Gastroesophageal sphincter (tissue), 4 donors: ENCODE data around the gene KIF2C. TPM values are rescaled to one million over a fixed set of nuclear protein-coding genes. Genes with fewer than 3 reads are reported as not detected.
"Not testable (repeated sequence)": the region's sequence is repeated elsewhere in the genome, so short reads cannot be mapped to it uniquely, and the experiment has no call there.

Experiments
- ATAC-seq: fragments of 150-250 bp; one replicate; pipeline ENCODE4 v1.9.1; 2016; ENCODE audit warnings: mild to moderate bottlenecking, moderate library complexity
- H3K27ac ChIP-seq, 4 donors: fragments of 200-600 bp; sonication (generic) in 3 of 4; 1 replicate in 3 of 4; 2 replicates in 1 of 4; pipeline ENCODE4 v1.5.1; 2016 to 2019
- H3K27me3 ChIP-seq: fragments of 200-600 bp; sonication (generic); one replicate; pipeline ENCODE4 v1.5.1; 2019
- H3K36me3 ChIP-seq, 2 donors: fragments of 200-600 bp; sonication (generic); one replicate each; pipeline ENCODE4 v1.5.1; 2019; ENCODE audit warnings: control low read depth in 1 of 2
- H3K4me1 ChIP-seq, 3 donors: fragments of 200-600 bp; sonication (generic); 1 replicate in 2 of 3; 2 replicates in 1 of 3; pipeline ENCODE4 v1.5.1; 2016 to 2019; ENCODE audit warnings: control low read depth in 2 of 3
- H3K4me3 ChIP-seq, 2 donors: fragments of 200-600 bp; sonication (generic); one replicate each; pipeline ENCODE4 v1.5.1; 2019; ENCODE audit warnings: mild to moderate bottlenecking in 1 of 2, moderate library complexity in 1 of 2
- H3K9me3 ChIP-seq, 3 donors: fragments of 200-600 bp; sonication (generic); one replicate each; pipeline ENCODE4 v1.5.1; 2017 to 2019; ENCODE audit warnings: control low read depth in 2 of 3
- CTCF ChIP-seq, 4 experiments: fragments of 200-600 bp in 2 of 4; fragments of 450-650 bp in 2 of 4; sonication (generic) in 1 of 4; IDR thresholded peaks; one replicate each; pipeline ENCODE4 v1.5.1; 2017 to 2019; ENCODE audit warnings: antibody characterized with exemption in 4 of 4, mild to moderate bottlenecking in 2 of 4, moderate library complexity in 2 of 4
- EP300 ChIP-seq: sonication (generic); formaldehyde crosslinking; IDR thresholded peaks from one replicate; pipeline ENCODE4 v1.6.1; 2017; ENCODE audit warnings: antibody characterized with exemption, mild to moderate bottlenecking
- POLR2A ChIP-seq, 2 donors: fragments of 450-650 bp; IDR thresholded peaks; one replicate each; pipeline ENCODE4 v1.6.1; 2017; ENCODE audit warnings: antibody characterized with exemption in 2 of 2, mild to moderate bottlenecking in 2 of 2, moderate library complexity in 1 of 2
- POLR2AphosphoS5 ChIP-seq: sonication (generic); formaldehyde crosslinking; IDR thresholded peaks from one replicate; pipeline ENCODE4 v1.6.1; 2017; ENCODE audit warnings: antibody characterized with exemption
- WGBS, 2 donors: methylation state at CpG; one replicate each; pipeline ENCODE4 v1.1.5; 2018; ENCODE audit warnings: low coverage in 1 of 2; 5-methylcytosine and 5-hydroxymethylcytosine counted together
- total RNA-seq, 4 donors: library from RNA; depleted of rRNA; stranded (reverse); fragments of >200 nt; gene quantifications; one replicate each; pipeline ENCODE4 v1.1.0, GENCODE V29; 2016

KIF2C gene
- total RNA-seq, 4 donors from 2014 or later, result 0.40 to 2.2 (median 0.72) TPM

- no peak for ATAC-seq
- Histone ChIP-seq H3K27me3 (no peaks in the 10 kb centered on the region), H3K27ac (no peak overlapping the region), H3K4me1 (peaks cover 0 to 14% (median 4%) of the 10 kb centered on the region in 3 donors), H3K36me3 (no peaks in the 10 kb centered on the region), H3K9me3 (no peaks in the 10 kb centered on the region), H3K4me3 (no peak overlapping the region)
- WGBS, 2 donors, result 100% methylated on average over 1 of the region's 1 CpG
- TF ChIP-seq POLR2A (IDR thresholded peaks at IDR 0.05) (no peak), CTCF (IDR thresholded peaks at IDR 0.05) (no peak), EP300 (no peak), POLR2AphosphoS5 (no peak)
Observed at GRCh38 chr1:44735992-44736391, 3.6 kb upstream of the KIF2C start.

- WGBS, 2 donors, result 60 to 86% methylated on average over 1 of the region's 1 CpG
- H3K9me3 ChIP-seq, ATAC-seq, H3K36me3 ChIP-seq, H3K27me3 ChIP-seq: not testable (repeated sequence)
- peak overlapping the region; percentile 67 to 90 (median 88) for H3K27ac ChIP-seq
- H3K4me1 ChIP-seq, result peaks cover 0 to 12% (median 4%) of the 10 kb centered on the region in 3 donors
- H3K4me3 ChIP-seq, result peak overlapping the region; percentile 57 to 71
Observed at GRCh38 chr1:44738953-44739306, 707 bp upstream of the KIF2C start.

GRCh38 chr1:44740179-44740617 lies 561 bp downstream of the KIF2C start:
- ATAC-seq, result no peak
- 0 to 6% methylated on average over 5 to 12 of the region's 14 CpGs for WGBS, 2 donors
- H3K4me3 ChIP-seq, result peak overlapping the region in 1 of 2 donors; percentile 57

GRCh38 chr1:44743211-44743610 lies 3.6 kb downstream of the KIF2C start:
- Histone ChIP-seq H3K36me3 (no peaks in the 10 kb centered on the region), H3K4me1 (peaks cover 0 to 12% (median 4%) of the 10 kb centered on the region in 3 donors), H3K27me3 (no peaks in the 10 kb centered on the region), H3K4me3 (no peak overlapping the region), H3K27ac (no peak overlapping the region), H3K9me3 (no peaks in the 10 kb centered on the region)
- no peak for ATAC-seq
- WGBS, 2 donors, result 67 to 77% methylated on average over 1 of the region's 1 CpG
- TF ChIP-seq EP300 (no peak), POLR2AphosphoS5 (no peak), CTCF (IDR thresholded peaks at IDR 0.05) (no peak), POLR2A (IDR thresholded peaks at IDR 0.05) (no peak)

More at GRCh38 chr1:44740179-44740617, 561 bp downstream of the KIF2C start:
- H3K4me1 ChIP-seq, result peaks cover 0 to 12% (median 4%) of the 10 kb centered on the region in 3 donors
- TF ChIP-seq CTCF (IDR thresholded peaks at IDR 0.05) (no peak), POLR2AphosphoS5 (no peak), POLR2A (IDR thresholded peaks at IDR 0.05) (no peak), EP300 (no peak)
- no peaks in the 10 kb centered on the region for H3K36me3 ChIP-seq
- H3K27ac ChIP-seq, result peak overlapping the region in 3 of 4 donors; percentile 86 to 90 (median 89)
- no peaks in the 10 kb centered on the region for H3K9me3 ChIP-seq
- H3K27me3 ChIP-seq, result no peaks in the 10 kb centered on the region

- no peaks in the 10 kb centered on the region for H3K4me1 ChIP-seq
- H3K9me3 ChIP-seq, result no peaks in the 10 kb centered on the region
- 84 to 100% methylated on average over 2 to 3 of the region's 3 CpGs for WGBS, 2 donors
- no peaks in the 10 kb centered on the region for H3K36me3 ChIP-seq
- H3K27me3 ChIP-seq, result no peaks in the 10 kb centered on the region
- no peak overlapping the region for H3K4me3 ChIP-seq
- ATAC-seq, result no peak
- TF ChIP-seq EP300, result no peak
- no peak for TF ChIP-seq CTCF (IDR thresholded peaks at IDR 0.05)
- TF ChIP-seq POLR2A (IDR thresholded peaks at IDR 0.05), result no peak
- no peak for TF ChIP-seq POLR2AphosphoS5
- H3K27ac ChIP-seq, result no peak overlapping the region
Observed at GRCh38 chr1:44747878-44748277, 8.2 kb downstream of the KIF2C start.
